HepG2 (cell line): ENCODE results near the gene DUS1L. TPM values are rescaled to one million over a fixed set of nuclear protein-coding genes. Genes with fewer than 3 reads are reported as not detected.
A peak's percentile ranks its signal among the peaks of the same experiment; 100 is the strongest.

Source experiments
- DZIP1 ChIP-seq: sonication (generic); formaldehyde crosslinking; IDR thresholded peaks from 2 replicates; pipeline ENCODE4 v1.5.0; 2020; ENCODE audit warnings: mild to moderate bottlenecking, missing genetic modification reagents
- FOXO1 ChIP-seq: sonication (generic); formaldehyde crosslinking; IDR thresholded peaks from 2 replicates; pipeline ENCODE4 v1.4.0; 2020; ENCODE audit warnings: missing genetic modification reagents
- HHEX ChIP-seq: IDR thresholded peaks from 2 replicates; pipeline ENCODE4 v1.6.1; 2016; ENCODE audit warnings: control low read depth
- NR2F2 ChIP-seq: IDR thresholded peaks from 2 replicates; pipeline ENCODE4 v1.6.1; 2012; ENCODE audit warnings: low read depth, inconsistent platforms, borderline replicate concordance
- PCBP1 ChIP-seq: fragments of 200-400 bp; formaldehyde crosslinking; IDR thresholded peaks from 2 replicates; pipeline ENCODE4 v1.6.1; 2017; ENCODE audit warnings: mild to moderate bottlenecking, low read depth, low read length, borderline replicate concordance
- PHF5A ChIP-seq: IDR thresholded peaks from one replicate; pipeline ENCODE4 v1.6.1; 2018; ENCODE audit warnings: low read depth, missing genetic modification reagents; ENCODE audit not compliant: unreplicated experiment
- RFXAP ChIP-seq: sonication (generic); formaldehyde crosslinking; IDR thresholded peaks from 2 replicates; pipeline ENCODE4 v1.4.0; 2020; ENCODE audit warnings: missing genetic modification reagents, borderline replicate concordance
- RXRB ChIP-seq: IDR thresholded peaks from 2 replicates; pipeline ENCODE4 v1.6.1; 2016; ENCODE audit warnings: borderline replicate concordance, missing genetic modification reagents, missing compliant biosample characterization
- TCF7L2 ChIP-seq: IDR thresholded peaks from 2 replicates; pipeline ENCODE4 v1.6.1; 2011; ENCODE audit warnings: mild to moderate bottlenecking, low read depth, low read length, moderate library complexity
- UBTF ChIP-seq: sonication (generic); formaldehyde crosslinking; IDR thresholded peaks from 2 replicates; pipeline ENCODE4 v1.4.0; 2020; ENCODE audit warnings: mild to moderate bottlenecking, missing genetic modification reagents
- ZHX1 ChIP-seq: sonication (generic); formaldehyde crosslinking; IDR thresholded peaks from 2 replicates; pipeline ENCODE4 v1.8.1; 2022; ENCODE audit warnings: low read depth, mild to moderate bottlenecking, missing genetic modification reagents
- ZNF101 ChIP-seq: sonication (generic); formaldehyde crosslinking; IDR thresholded peaks from 2 replicates; pipeline ENCODE4 v1.4.0; 2020; ENCODE audit warnings: mild to moderate bottlenecking, low read depth, missing genetic modification reagents, borderline replicate concordance
- ZNF234 ChIP-seq: sonication (generic); formaldehyde crosslinking; conservative IDR thresholded peaks from 2 replicates; pipeline ENCODE4 v1.5.1; 2020; ENCODE audit warnings: mild to moderate bottlenecking, missing genetic modification reagents
- ZNF280D ChIP-seq: sonication (generic); formaldehyde crosslinking; IDR thresholded peaks from 2 replicates; pipeline ENCODE4 v1.5.1; 2020; ENCODE audit warnings: mild to moderate bottlenecking, missing genetic modification reagents
- ZNF569 ChIP-seq: sonication (generic); formaldehyde crosslinking; IDR thresholded peaks from 2 replicates; pipeline ENCODE4 v1.5.0; 2020; ENCODE audit warnings: mild to moderate bottlenecking, missing genetic modification reagents, moderate library complexity, borderline replicate concordance
- ZNF879 ChIP-seq: sonication (generic); formaldehyde crosslinking; IDR thresholded peaks from 2 replicates; pipeline ENCODE4 v1.8.1; 2023; ENCODE audit warnings: missing genetic modification reagents
- polyA plus RNA-seq, 8 experiments: library from polyadenylated mRNA; depleted of rRNA in 3 of 8; stranded (reverse) in 7 of 8; unstranded in 1 of 8; fragments of >200 nt; fragmentation: Illumina TruSeq in 4 of 8; extraction: Trizol in 4 of 8; gene quantifications; 2 replicates each; pipeline versions ENCODE4 v1.2.1 to v1.2.3, GENCODE V29; 2011 to 2016; ENCODE audit warnings: low read depth in 4 of 8, missing spikeins in 1 of 8, mixed read lengths in 1 of 8; ENCODE audit not compliant: insufficient read depth in 1 of 8
- total RNA-seq, 5 experiments: library from RNA; depleted of rRNA; stranded (reverse); fragments of >200 nt; fragmentation: Illumina TruSeq; extraction: Trizol; gene quantifications; 2 replicates each; pipeline ENCODE4 v1.2.3, GENCODE V29; 2016; ENCODE audit warnings: low read depth in 1 of 5

The DUS1L gene
- total and polyA plus RNA-seq, 2 of the 13 experiments (the other 11 are each of a cell fraction or from before 2014, with no cell fraction given), result 81.0 to 109 TPM

- TF ChIP-seq DZIP1 (peak; percentile 57; the same call in 1 of the 2 replicates), RFXAP (0 out of 2 replicates have a peak, but pooled peaks have one; percentile 47), PCBP1 (0 out of 2 replicates have a peak, but pooled peaks have one; percentile 33), ZNF101 (no peak; the same call in 1 of the 2 replicates), UBTF (CRISPR knock-in tag) (peak; percentile 96), NR2F2 (peak; percentile 26; the same call in 1 of the 2 replicates), ZNF280D (peak; percentile 19; the same call in 1 of the 2 replicates), TCF7L2 (no peak), ZHX1 (peak; percentile 80; the same call in 1 of the 2 replicates), RXRB (peak; percentile 71), HHEX (CRISPR knock-in tag) (no peak), PHF5A (CRISPR knock-in tag) (peak; percentile 73), ZNF234 (CRISPR knock-in tag) (no peak), ZNF879 (CRISPR knock-in tag) (0 out of 2 replicates have a peak, but pooled peaks have one; percentile 4), ZNF569 (CRISPR knock-in tag) (0 out of 2 replicates have a peak, but pooled peaks have one; percentile 57), FOXO1 (CRISPR knock-in tag) (peak; percentile 48; the same call in 1 of the 2 replicates)
Observed at GRCh38 chr17:82056729-82057621, 8.6 kb downstream of the DUS1L start (continued).
